HG03175 (cell line): ENCODE results near the gene MYRIP.
"Not testable (repeated sequence)": the region's sequence is repeated elsewhere in the genome, so short reads cannot be mapped to it uniquely, and the experiment has no call there.

ENCODE experiments used
- ATAC-seq: cut with Tn5 transposase; IDR thresholded peaks from one replicate; pipeline ENCODE4 v1.9.1; 2021; ENCODE audit warnings: mild to moderate bottlenecking, moderate library complexity; ENCODE audit not compliant: unreplicated experiment

Gene MYRIP

GRCh38 chr3:39805650-39806049 is 3.8 kb upstream of the MYRIP start:
- no peak for ATAC-seq

GRCh38 chr3:39806820-39807219 is 2.6 kb upstream of the MYRIP start:
- no peak for ATAC-seq

GRCh38 chr3:39808467-39809180 is 785 bp upstream of the MYRIP start:
- peak; percentile 3 for ATAC-seq

GRCh38 chr3:39809995-39810595 is 686 bp downstream of the MYRIP start:
- peak; percentile 13 for ATAC-seq

GRCh38 chr3:39810647-39811161 is 1.3 kb downstream of the MYRIP start:
- ATAC-seq: no peak

GRCh38 chr3:39811561-39811960 is 2.2 kb downstream of the MYRIP start:
- no peak for ATAC-seq

GRCh38 chr3:39812537-39812936 is 3.1 kb downstream of the MYRIP start:
- ATAC-seq: no peak

- no peak for ATAC-seq
Observed at GRCh38 chr3:39814007-39814406, 4.6 kb downstream of the MYRIP start.

GRCh38 chr3:39819899-39820298 is 10.5 kb downstream of the MYRIP start:
- no peak for ATAC-seq

GRCh38 chr3:39833764-39834163 is 24.4 kb downstream of the MYRIP start:
- ATAC-seq: not testable (repeated sequence)

- no peak for ATAC-seq
Observed at GRCh38 chr3:39839484-39839883, 30.1 kb downstream of the MYRIP start.

- ATAC-seq: no peak
Observed at GRCh38 chr3:39843440-39843839, 34.0 kb downstream of the MYRIP start.

GRCh38 chr3:39848365-39848764 is 39.0 kb downstream of the MYRIP start:
- no peak for ATAC-seq

- no peak for ATAC-seq
Observed at GRCh38 chr3:39849992-39850715, 40.7 kb downstream of the MYRIP start.

- ATAC-seq: no peak
Observed at GRCh38 chr3:39850716-39851032, 41.3 kb downstream of the MYRIP start.

GRCh38 chr3:39855517-39855916 is 46.1 kb downstream of the MYRIP start:
- no peak for ATAC-seq

GRCh38 chr3:39869890-39870289 is 60.5 kb downstream of the MYRIP start:
- no peak for ATAC-seq

GRCh38 chr3:39870706-39871105 is 61.3 kb downstream of the MYRIP start:
- ATAC-seq: no peak

- ATAC-seq: no peak
Observed at GRCh38 chr3:39879581-39879980, 70.2 kb downstream of the MYRIP start.

- ATAC-seq: no peak
Observed at GRCh38 chr3:39882111-39882510, 72.7 kb downstream of the MYRIP start.

GRCh38 chr3:39892068-39892467 is 82.7 kb downstream of the MYRIP start:
- ATAC-seq: no peak

GRCh38 chr3:39896184-39896583 is 86.8 kb downstream of the MYRIP start:
- no peak for ATAC-seq
